Globus pallidus (tissue), 1 donor: Measurements from ENCODE around the gene UBXN11.
A peak's percentile ranks its signal among the peaks of the same experiment; 100 is the strongest.

Experiments used
- DNase-seq: peaks from one replicate; pipeline ENCODE4 v3.0.0-alpha.2; 2015; ENCODE audit warnings: low spot score

UBXN11 gene

GRCh38 chr1:26268290-26269197 lies 37.9 kb downstream of the UBXN11 start:
- DNase-seq = no peak

- no peak for DNase-seq
Observed at GRCh38 chr1:26265405-26265804, 41.0 kb downstream of the UBXN11 start.

- DNase-seq = no peak
Observed at GRCh38 chr1:26263212-26263611, 43.2 kb downstream of the UBXN11 start.

GRCh38 chr1:26259578-26259977 lies 46.9 kb downstream of the UBXN11 start:
- peak; percentile 41 for DNase-seq

- no peak for DNase-seq
Observed at GRCh38 chr1:26259005-26259404, 47.4 kb downstream of the UBXN11 start.

- no peak for DNase-seq
Observed at GRCh38 chr1:26257222-26257621, 49.2 kb downstream of the UBXN11 start.

- no peak for DNase-seq
Observed at GRCh38 chr1:26254404-26254803, 52.0 kb downstream of the UBXN11 start.

- no peak for DNase-seq
Observed at GRCh38 chr1:26252718-26253117, 53.7 kb downstream of the UBXN11 start.

GRCh38 chr1:26239936-26240335 lies 66.5 kb downstream of the UBXN11 start:
- peak; percentile 75 for DNase-seq

GRCh38 chr1:26237230-26237966 lies 69.0 kb downstream of the UBXN11 start:
- no peak for DNase-seq

- peak; percentile 34 for DNase-seq
Observed at GRCh38 chr1:26234644-26235370, 71.6 kb downstream of the UBXN11 start.

- peak; percentile 97 for DNase-seq
Observed at GRCh38 chr1:26233903-26234643, 72.4 kb downstream of the UBXN11 start, which contains the start of gene CEP85. CEP85 (plus strand) TSS chr1:26234200; CDS start chr1:26239784, 5,584 bp downstream.
